Measurements from ENCODE around the gene PNPLA2. TPM values are rescaled to one million over a fixed set of nuclear protein-coding genes. Genes with fewer than 3 reads are reported as not detected.

The PNPLA2 gene
- polyA plus RNA-seq (2013, experiment 1 of 2): 25.3 TPM
- 26.5 TPM for polyA plus RNA-seq (2013, experiment 2 of 2)

DNA sequence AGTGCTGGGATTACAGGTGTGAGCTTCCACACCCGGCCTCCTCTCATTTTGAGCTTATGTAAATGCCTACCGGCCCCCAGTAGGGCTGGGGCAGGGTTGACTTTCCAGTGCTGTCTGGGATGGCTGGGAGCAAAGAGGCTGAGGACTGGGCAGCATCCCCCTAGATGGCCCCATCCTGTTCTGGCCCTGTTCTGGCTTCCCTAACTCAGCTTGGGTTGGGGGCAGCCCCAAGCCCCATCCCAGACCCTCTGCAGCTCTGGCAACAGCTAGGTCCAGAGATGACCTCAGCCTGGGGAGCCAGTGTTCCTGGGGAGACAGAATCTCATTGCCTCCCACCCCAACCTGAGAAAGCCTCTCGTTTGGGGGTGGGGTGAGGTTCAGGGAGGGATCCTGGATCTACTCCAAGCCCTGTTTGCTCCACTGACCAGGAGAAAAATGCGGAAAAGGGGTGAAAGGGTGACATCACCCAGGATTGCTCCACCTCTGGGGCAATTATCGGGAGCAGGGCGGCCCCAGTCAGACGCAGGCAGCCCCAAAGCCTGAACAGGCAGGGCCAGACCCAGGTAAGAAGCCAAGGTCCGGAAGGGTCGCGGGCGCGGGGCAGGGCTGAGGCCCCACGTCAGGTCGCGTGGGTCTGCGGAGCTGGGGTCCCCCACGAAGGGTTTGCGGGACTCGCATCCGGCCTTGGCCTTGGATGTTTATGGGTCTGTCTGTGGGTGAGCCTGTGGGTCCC is at the start of gene PNPLA2:
TSS of gene PNPLA2 (plus strand) at position 519 of the 733 bp plus-strand sequence. CDS start 805 bp downstream, outside the sequence.
- Histone ChIP-seq H3K79me1 (ENCODE audit: low read length) (peaks cover 4% of the 10 kb centered on the region), H3K23ac (ENCODE audit: low read length) (no peak within 1 kb of the TSS), H3K27ac (ENCODE audit: low read depth, low read length) (peak within 1 kb of the TSS; percentile 14), H2BK120ac (ENCODE audit: low read depth, low read length) (no peak within 1 kb of the TSS), H3K4me1 (ENCODE audit: control insufficient read depth, low read depth, low read length) (peaks cover 4% of the 10 kb centered on the region), H3K4ac (ENCODE audit: low read depth, low read length) (peak within 1 kb of the TSS; percentile 65), H3K56ac (ENCODE audit: low read length) (peak within 1 kb of the TSS; percentile 92), H4K5ac (ENCODE audit: low read length) (no peak within 1 kb of the TSS), H3K18ac (ENCODE audit: low read length) (peak within 1 kb of the TSS; percentile 51), H3K27me3 (ENCODE audit: insufficient read depth, low read length, poor library complexity) (no peaks in the 10 kb centered on the region), H4K8ac (ENCODE audit: low read depth, low read length) (no peak within 1 kb of the TSS), H3K36me3 (ENCODE audit: control insufficient read depth, insufficient read depth, low read length) (no peaks in the 10 kb centered on the region), H3K4me2 (ENCODE audit: low read length) (peak within 1 kb of the TSS; percentile 89), H3K79me2 (ENCODE audit: control insufficient read depth, insufficient read depth, low read length) (no peaks in the 10 kb centered on the region), H3K9ac (ENCODE audit: low read length) (peak within 1 kb of the TSS; percentile 86), H2BK15ac (replicated peaks; ENCODE audit: low read depth) (no peak within 1 kb of the TSS), H3K4me3 (ENCODE audit: low read length) (peak within 1 kb of the TSS; percentile 73), H2AK5ac (ENCODE audit: low read length) (no peak within 1 kb of the TSS), H2BK5ac (ENCODE audit: low read length) (no peak within 1 kb of the TSS)
- no peak for DNase-seq
- no CpG with 5 or more reads among the region's 20 CpGs for WGBS (ENCODE audit: extremely low coverage, insufficient coverage, low lambda C conversion rate)

GRCh38 chr11:769887-770641 is 48.6 kb upstream of the PNPLA2 start:
- H3K23ac ChIP-seq (ENCODE audit: low read length): no peak overlapping the region
- H2BK120ac ChIP-seq (ENCODE audit: low read depth, low read length): no peak overlapping the region
- H2AK5ac ChIP-seq (ENCODE audit: low read length): no peak overlapping the region
- H3K36me3 ChIP-seq (ENCODE audit: control insufficient read depth, insufficient read depth, low read length): peaks cover 12% of the 10 kb centered on the region
- no peaks in the 10 kb centered on the region for H3K4me1 ChIP-seq (ENCODE audit: control insufficient read depth, low read depth, low read length)
- no peak overlapping the region for H4K8ac ChIP-seq (ENCODE audit: low read depth, low read length)
- H3K18ac ChIP-seq (ENCODE audit: low read length): no peak overlapping the region
- no CpG with 5 or more reads among the region's 23 CpGs for WGBS (ENCODE audit: extremely low coverage, insufficient coverage, low lambda C conversion rate)
- H3K27me3 ChIP-seq (ENCODE audit: insufficient read depth, low read length, poor library complexity): no peaks in the 10 kb centered on the region
- no peak overlapping the region for H3K56ac ChIP-seq (ENCODE audit: low read length)
- DNase-seq: no peak
- no peak overlapping the region for H4K5ac ChIP-seq (ENCODE audit: low read length)
- no peak overlapping the region for H2BK15ac ChIP-seq (replicated peaks; ENCODE audit: low read depth)
- no peak overlapping the region for H3K4me2 ChIP-seq (ENCODE audit: low read length)
- no peak overlapping the region for H3K9ac ChIP-seq (ENCODE audit: low read length)
- no peak overlapping the region for H3K27ac ChIP-seq (ENCODE audit: low read depth, low read length)
- no peak overlapping the region for H3K4ac ChIP-seq (ENCODE audit: low read depth, low read length)
- H3K79me1 ChIP-seq (ENCODE audit: low read length): peaks cover 7% of the 10 kb centered on the region
- no peak overlapping the region for H3K4me3 ChIP-seq (ENCODE audit: low read length)
- H3K79me2 ChIP-seq (ENCODE audit: control insufficient read depth, insufficient read depth, low read length): peaks cover 9% of the 10 kb centered on the region
- no peak overlapping the region for H2BK5ac ChIP-seq (ENCODE audit: low read length)

DNA sequence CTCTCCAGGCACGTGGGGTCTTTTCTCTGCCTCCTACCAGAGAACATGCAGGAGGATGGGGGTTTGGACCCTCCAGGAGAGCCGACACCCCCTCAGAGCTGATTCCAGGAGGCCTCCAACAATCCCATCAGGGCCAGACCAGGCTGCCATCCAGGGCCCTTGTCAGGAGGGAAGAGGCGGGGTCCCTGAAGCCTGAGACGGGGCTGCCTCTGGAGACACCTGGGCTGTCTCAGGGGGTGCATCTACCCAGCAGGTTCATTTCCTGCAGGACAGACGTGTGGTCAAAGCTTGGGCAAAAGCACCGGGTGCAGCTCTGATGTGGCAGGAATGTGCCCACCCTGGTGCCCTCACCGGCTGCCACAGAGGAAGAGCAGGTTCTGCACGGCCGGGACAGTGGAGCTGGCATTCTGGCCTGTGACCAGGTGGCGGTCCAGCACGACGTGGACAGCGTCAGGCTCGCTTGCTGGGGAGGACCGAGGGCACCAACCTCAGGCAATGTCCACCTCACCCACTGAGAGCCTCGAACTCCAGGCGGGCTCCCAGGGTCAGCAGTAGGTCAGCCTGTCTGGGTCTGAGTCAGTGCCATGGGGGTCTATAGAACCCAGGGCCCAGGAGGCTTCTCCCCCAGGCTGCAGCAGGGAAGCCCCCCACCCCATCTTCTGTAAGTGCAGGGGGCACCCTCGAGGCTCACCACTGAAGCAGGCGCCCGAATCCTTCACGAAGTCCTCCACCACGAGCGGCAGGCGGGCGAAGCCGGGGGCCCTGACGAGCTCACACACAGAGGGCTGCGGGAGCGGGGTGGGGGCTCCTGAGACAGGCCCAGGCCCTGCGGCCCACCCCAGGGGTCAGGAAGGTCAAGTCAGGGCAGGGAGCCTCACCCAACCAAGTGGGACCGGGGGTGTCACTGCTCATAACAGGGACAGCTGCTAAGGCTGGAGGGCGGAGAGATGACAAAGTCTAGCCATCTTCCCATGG is 47.8 kb upstream of the PNPLA2 start:
- H2BK120ac ChIP-seq (ENCODE audit: low read depth, low read length): no peak overlapping the region
- no peak overlapping the region for H2AK5ac ChIP-seq (ENCODE audit: low read length)
- no peaks in the 10 kb centered on the region for H3K4me1 ChIP-seq (ENCODE audit: control insufficient read depth, low read depth, low read length)
- H3K27me3 ChIP-seq (ENCODE audit: insufficient read depth, low read length, poor library complexity): no peaks in the 10 kb centered on the region
- H3K36me3 ChIP-seq (ENCODE audit: control insufficient read depth, insufficient read depth, low read length): peaks cover 11% of the 10 kb centered on the region
- no peak overlapping the region for H3K56ac ChIP-seq (ENCODE audit: low read length)
- H3K79me1 ChIP-seq (ENCODE audit: low read length): peaks cover 10% of the 10 kb centered on the region
- no peak overlapping the region for H2BK5ac ChIP-seq (ENCODE audit: low read length)
- no peak overlapping the region for H3K4me3 ChIP-seq (ENCODE audit: low read length)
- H3K9ac ChIP-seq (ENCODE audit: low read length): no peak overlapping the region
- no peak for DNase-seq
- H3K4me2 ChIP-seq (ENCODE audit: low read length): no peak overlapping the region
- H3K4ac ChIP-seq (ENCODE audit: low read depth, low read length): no peak overlapping the region
- no peak overlapping the region for H4K5ac ChIP-seq (ENCODE audit: low read length)
- no peak overlapping the region for H2BK15ac ChIP-seq (replicated peaks; ENCODE audit: low read depth)
- peaks cover 15% of the 10 kb centered on the region for H3K79me2 ChIP-seq (ENCODE audit: control insufficient read depth, insufficient read depth, low read length)
- no peak overlapping the region for H3K23ac ChIP-seq (ENCODE audit: low read length)
- WGBS (ENCODE audit: extremely low coverage, insufficient coverage, low lambda C conversion rate): no CpG with 5 or more reads among the region's 32 CpGs
- H3K18ac ChIP-seq (ENCODE audit: low read length): no peak overlapping the region
- no peak overlapping the region for H4K8ac ChIP-seq (ENCODE audit: low read depth, low read length)
- no peak overlapping the region for H3K27ac ChIP-seq (ENCODE audit: low read depth, low read length)

DNA sequence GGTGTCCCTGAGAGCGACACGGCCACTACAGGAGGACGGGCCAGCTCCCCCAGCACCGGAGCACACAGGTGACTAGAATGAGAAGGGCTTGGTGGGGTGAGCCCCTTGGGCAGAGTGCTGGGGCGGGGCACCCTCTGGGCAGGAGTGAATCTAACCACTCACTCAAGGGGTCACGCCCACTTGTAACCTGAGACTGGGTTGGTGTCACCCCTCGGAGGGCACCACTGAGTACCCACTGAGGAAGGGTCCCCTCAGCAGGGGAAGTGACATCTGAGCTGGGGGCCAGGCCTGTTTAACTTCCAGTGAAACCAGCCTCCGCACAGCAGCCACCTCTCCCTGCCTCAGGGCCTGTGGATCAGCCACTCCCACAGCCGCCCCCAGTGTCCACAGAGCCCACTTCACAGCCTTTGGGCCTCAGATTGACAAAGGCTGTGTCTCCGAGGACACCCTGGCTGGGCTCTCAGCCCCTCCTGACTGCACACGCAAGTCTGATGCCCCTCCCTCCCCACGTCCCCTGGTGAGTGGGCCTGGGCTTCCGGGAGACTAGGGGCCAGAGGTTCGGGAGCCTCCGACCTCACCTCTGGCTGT is 47.0 kb upstream of the PNPLA2 start:
- WGBS (ENCODE audit: extremely low coverage, insufficient coverage, low lambda C conversion rate): no CpG with 5 or more reads among the region's 15 CpGs
- no peak overlapping the region for H3K4ac ChIP-seq (ENCODE audit: low read depth, low read length)
- no peaks in the 10 kb centered on the region for H3K4me1 ChIP-seq (ENCODE audit: control insufficient read depth, low read depth, low read length)
- H3K27ac ChIP-seq (ENCODE audit: low read depth, low read length): no peak overlapping the region
- H4K5ac ChIP-seq (ENCODE audit: low read length): no peak overlapping the region
- no peak overlapping the region for H3K4me2 ChIP-seq (ENCODE audit: low read length)
- no peaks in the 10 kb centered on the region for H3K27me3 ChIP-seq (ENCODE audit: insufficient read depth, low read length, poor library complexity)
- H3K79me2 ChIP-seq (ENCODE audit: control insufficient read depth, insufficient read depth, low read length): peaks cover 22% of the 10 kb centered on the region
- no peak overlapping the region for H3K18ac ChIP-seq (ENCODE audit: low read length)
- H2BK15ac ChIP-seq (replicated peaks; ENCODE audit: low read depth): no peak overlapping the region
- peak overlapping the region; percentile 10 for H3K56ac ChIP-seq (ENCODE audit: low read length)
- H2BK5ac ChIP-seq (ENCODE audit: low read length): no peak overlapping the region
- no peak overlapping the region for H3K23ac ChIP-seq (ENCODE audit: low read length)
- DNase-seq: no peak
- H3K4me3 ChIP-seq (ENCODE audit: low read length): no peak overlapping the region
- H2AK5ac ChIP-seq (ENCODE audit: low read length): no peak overlapping the region
- no peak overlapping the region for H2BK120ac ChIP-seq (ENCODE audit: low read depth, low read length)
- H3K9ac ChIP-seq (ENCODE audit: low read length): no peak overlapping the region
- H4K8ac ChIP-seq (ENCODE audit: low read depth, low read length): no peak overlapping the region
- peaks cover 13% of the 10 kb centered on the region for H3K79me1 ChIP-seq (ENCODE audit: low read length)
- peaks cover 4% of the 10 kb centered on the region for H3K36me3 ChIP-seq (ENCODE audit: control insufficient read depth, insufficient read depth, low read length)
